RWPE2 (cell line): ENCODE measurements around the gene PITRM1.

Experiments
- ATAC-seq: fragments of 200-7000 bp; cut with Tn5 transposase; 3 replicates; pipeline ENCODE4 v1.9.1; 2021; ENCODE audit warnings: low read depth
- DNase-seq: peaks from one replicate; pipeline ENCODE4 v3.0.0-alpha.2; 2020; ENCODE audit warnings: low spot score
- H3K27ac ChIP-seq: fragments of 450-650 bp; 2 replicates; pipeline ENCODE4 v1.5.1; 2017; ENCODE audit warnings: mild to moderate bottlenecking; ENCODE audit not compliant: poor library complexity, severe bottlenecking
- H3K27me3 ChIP-seq: fragments of 250-450 bp; sonication (Bioruptor Pico); 2 replicates; pipeline ENCODE4 v1.5.1; 2021; ENCODE audit warnings: mild to moderate bottlenecking, moderate library complexity; ENCODE audit not compliant: insufficient read depth, poor library complexity, severe bottlenecking
- H3K36me3 ChIP-seq: fragments of 250-450 bp; sonication (Bioruptor Pico); 2 replicates; pipeline ENCODE4 v1.5.1; 2020; ENCODE audit warnings: low read depth, mild to moderate bottlenecking, moderate library complexity
- H3K4me1 ChIP-seq: fragments of 250-450 bp; sonication (Bioruptor Pico); 2 replicates; pipeline ENCODE4 v1.5.1; 2021; ENCODE audit warnings: mild to moderate bottlenecking, moderate library complexity; ENCODE audit not compliant: insufficient read depth, poor library complexity, severe bottlenecking
- H3K4me3 ChIP-seq: fragments of 250-450 bp; sonication (Bioruptor Pico); 2 replicates; pipeline ENCODE4 v1.5.1; 2021; ENCODE audit warnings: mild to moderate bottlenecking, moderate library complexity; ENCODE audit not compliant: severe bottlenecking
- H3K9me3 ChIP-seq: fragments of 250-450 bp; sonication (Bioruptor Pico); 2 replicates; pipeline ENCODE4 v1.5.1; 2021; ENCODE audit warnings: mild to moderate bottlenecking, moderate library complexity; ENCODE audit not compliant: severe bottlenecking
- CTCF ChIP-seq: fragments of 450-650 bp; IDR thresholded peaks from one replicate; pipeline ENCODE4 v1.5.1; 2017; ENCODE audit warnings: mild to moderate bottlenecking, moderate library complexity; ENCODE audit not compliant: poor library complexity, severe bottlenecking

PITRM1 gene

GRCh38 chr10:3186368-3186767, 13.8 kb upstream of the PITRM1 start:
- DNase-seq (no peak), ATAC-seq (no peak)
- Histone ChIP-seq H3K9me3 (no peaks in the 10 kb centered on the region), H3K27me3 (no peaks in the 10 kb centered on the region), H3K4me1 (no peaks in the 10 kb centered on the region), H3K4me3 (no peak overlapping the region), H3K27ac (no peak overlapping the region), H3K36me3 (no peaks in the 10 kb centered on the region)
- no peak for TF ChIP-seq CTCF

GRCh38 chr10:3185386-3185785, 12.8 kb upstream of the PITRM1 start:
- Histone ChIP-seq H3K9me3 (no peaks in the 10 kb centered on the region), H3K27ac (no peak overlapping the region), H3K27me3 (no peaks in the 10 kb centered on the region), H3K4me3 (no peak overlapping the region), H3K4me1 (no peaks in the 10 kb centered on the region), H3K36me3 (no peaks in the 10 kb centered on the region)
- no peak for DNase-seq
- no peak for ATAC-seq
- no peak for TF ChIP-seq CTCF

GRCh38 chr10:3180355-3181025, 7.9 kb upstream of the PITRM1 start:
- ATAC-seq, result no peak
- Histone ChIP-seq H3K27me3 (no peaks in the 10 kb centered on the region), H3K27ac (no peak overlapping the region), H3K4me3 (no peak overlapping the region), H3K9me3 (no peaks in the 10 kb centered on the region), H3K4me1 (no peaks in the 10 kb centered on the region), H3K36me3 (no peaks in the 10 kb centered on the region)
- no peak for TF ChIP-seq CTCF
- DNase-seq, result no peak

GRCh38 chr10:3179174-3179573, 6.6 kb upstream of the PITRM1 start:
- no peaks in the 10 kb centered on the region for H3K36me3 ChIP-seq
- no peak overlapping the region for H3K27ac ChIP-seq
- no peak for TF ChIP-seq CTCF
- no peaks in the 10 kb centered on the region for H3K27me3 ChIP-seq
- no peaks in the 10 kb centered on the region for H3K9me3 ChIP-seq
- ATAC-seq (no peak), DNase-seq (no peak)
- H3K4me1 ChIP-seq, result no peaks in the 10 kb centered on the region
- H3K4me3 ChIP-seq, result no peak overlapping the region

- TF ChIP-seq CTCF, result no peak
- H3K9me3 ChIP-seq, result no peaks in the 10 kb centered on the region
- H3K27me3 ChIP-seq, result no peaks in the 10 kb centered on the region
- ATAC-seq (no peak), DNase-seq (no peak)
- no peak overlapping the region for H3K4me3 ChIP-seq
- H3K27ac ChIP-seq, result no peak overlapping the region
- no peaks in the 10 kb centered on the region for H3K36me3 ChIP-seq
- H3K4me1 ChIP-seq, result no peaks in the 10 kb centered on the region
Observed at GRCh38 chr10:3178042-3178441, 5.5 kb upstream of the PITRM1 start.
